Duodenal mucosa (tissue), 2 donors: Measurements from ENCODE around the gene URAD.

ENCODE experiments used
- H3K27ac ChIP-seq: one replicate; pipeline ENCODE4 v1.7.0; 2013; ENCODE audit warnings: low read depth, low read length
- H3K27me3 ChIP-seq, 2 donors: one replicate each; pipeline ENCODE4 v1.7.0; 2013; ENCODE audit warnings: low read length in 2 of 2, control low read depth in 1 of 2; ENCODE audit not compliant: insufficient read depth in 2 of 2, control insufficient read depth in 1 of 2
- H3K36me3 ChIP-seq, 2 donors: one replicate each; pipeline ENCODE4 v1.7.0; 2013; ENCODE audit warnings: low read length in 2 of 2, control low read depth in 1 of 2; ENCODE audit not compliant: insufficient read depth in 2 of 2, control insufficient read depth in 1 of 2
- H3K4me1 ChIP-seq, 2 donors: one replicate each; pipeline ENCODE4 v1.7.0; 2013; ENCODE audit warnings: low read length in 2 of 2, control low read depth in 1 of 2; ENCODE audit not compliant: insufficient read depth in 2 of 2, control insufficient read depth in 1 of 2
- H3K4me3 ChIP-seq, 2 donors: one replicate each; pipeline ENCODE4 v1.7.0; 2013; ENCODE audit warnings: low read length in 2 of 2, low read depth in 1 of 2
- H3K9ac ChIP-seq, 2 donors: one replicate each; pipeline ENCODE4 v1.7.0; 2013; ENCODE audit warnings: low read length in 2 of 2, low read depth in 1 of 2
- H3K9me3 ChIP-seq, 2 donors: one replicate each; pipeline ENCODE4 v1.7.0; 2013; ENCODE audit warnings: low read length in 2 of 2, control low read depth in 1 of 2; ENCODE audit not compliant: control insufficient read depth in 1 of 2

The URAD gene

DNA sequence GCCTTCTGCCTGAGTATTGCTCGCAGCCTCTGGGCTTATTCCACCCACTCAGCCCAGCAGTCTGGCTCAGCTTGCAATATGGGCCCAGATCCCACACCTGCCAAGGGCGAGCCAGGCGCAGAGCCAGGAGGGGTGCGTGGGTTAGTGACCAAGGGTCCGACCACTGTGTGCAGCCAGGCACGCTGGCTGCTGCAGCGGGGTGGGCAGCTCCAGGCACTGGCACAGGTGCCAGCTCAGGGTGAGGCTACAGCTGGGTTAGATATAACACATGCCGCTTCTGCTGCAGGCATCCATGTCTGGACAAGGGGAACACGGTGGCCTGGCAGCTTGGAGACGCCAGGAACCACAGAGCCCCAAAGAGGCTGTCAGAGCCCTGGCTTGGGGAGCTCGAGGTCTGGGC, 12.6 kb upstream of the URAD start:
- Histone ChIP-seq H3K9me3 (no peaks in the 10 kb centered on the region), H3K4me1 (no peaks in the 10 kb centered on the region), H3K36me3 (no peaks in the 10 kb centered on the region), H3K9ac (no peak overlapping the region), H3K4me3 (no peak overlapping the region), H3K27me3 (no peaks in the 10 kb centered on the region), H3K27ac (no peak overlapping the region)

GRCh38 chr13:28000567-28000966, 12.1 kb upstream of the URAD start:
- Histone ChIP-seq H3K27ac (no peak overlapping the region), H3K36me3 (no peaks in the 10 kb centered on the region), H3K9me3 (no peaks in the 10 kb centered on the region), H3K27me3 (no peaks in the 10 kb centered on the region), H3K4me3 (no peak overlapping the region), H3K9ac (no peak overlapping the region), H3K4me1 (no peaks in the 10 kb centered on the region)

- no peaks in the 10 kb centered on the region for H3K27me3 ChIP-seq
- no peak overlapping the region for H3K9ac ChIP-seq
- H3K4me1 ChIP-seq, result no peaks in the 10 kb centered on the region
- no peak overlapping the region for H3K27ac ChIP-seq
- no peaks in the 10 kb centered on the region for H3K36me3 ChIP-seq
- H3K4me3 ChIP-seq, result no peak overlapping the region
- H3K9me3 ChIP-seq, result no peaks in the 10 kb centered on the region
These were observed 9.5 kb upstream of the URAD start for GRCh38 chr13:27997904-27998522.

GRCh38 chr13:27991881-27992280, 3.4 kb upstream of the URAD start:
- Histone ChIP-seq H3K27me3 (no peaks in the 10 kb centered on the region), H3K36me3 (no peaks in the 10 kb centered on the region), H3K9ac (no peak overlapping the region), H3K27ac (no peak overlapping the region), H3K9me3 (no peaks in the 10 kb centered on the region), H3K4me1 (no peaks in the 10 kb centered on the region), H3K4me3 (no peak overlapping the region)

DNA sequence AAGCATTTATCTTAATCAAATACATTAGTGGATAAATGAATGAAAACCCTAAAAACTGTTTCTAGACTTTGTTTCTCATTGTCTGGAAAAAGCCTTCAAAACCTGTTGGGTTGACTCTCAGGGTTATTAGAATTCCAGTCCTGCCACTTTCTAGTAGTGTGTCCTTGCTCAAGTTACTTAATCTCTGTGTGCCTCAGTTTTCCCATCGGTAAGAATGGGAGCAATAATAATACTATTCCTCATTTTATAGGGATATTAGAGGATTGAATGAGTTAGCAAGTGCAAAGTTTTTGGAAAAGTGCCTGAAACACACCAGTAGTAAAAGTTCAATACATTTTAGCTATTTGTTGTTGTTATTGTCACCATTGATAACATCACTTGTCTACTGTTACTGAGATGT, 2.9 kb downstream of the URAD start:
- Histone ChIP-seq H3K9ac (no peak overlapping the region), H3K9me3 (no peaks in the 10 kb centered on the region), H3K27ac (no peak overlapping the region), H3K4me3 (no peak overlapping the region), H3K4me1 (no peaks in the 10 kb centered on the region), H3K36me3 (no peaks in the 10 kb centered on the region), H3K27me3 (peaks cover 0 to 4% of the 10 kb centered on the region in 2 donors)

GRCh38 chr13:27982361-27982760, 6.1 kb downstream of the URAD start:
- no peaks in the 10 kb centered on the region for H3K36me3 ChIP-seq
- H3K4me1 ChIP-seq, result no peaks in the 10 kb centered on the region
- H3K27me3 ChIP-seq, result peaks cover 10 to 22% of the 10 kb centered on the region in 2 donors
- no peak overlapping the region for H3K4me3 ChIP-seq
- no peaks in the 10 kb centered on the region for H3K9me3 ChIP-seq
- H3K9ac ChIP-seq, result no peak overlapping the region
- H3K27ac ChIP-seq, result no peak overlapping the region

DNA sequence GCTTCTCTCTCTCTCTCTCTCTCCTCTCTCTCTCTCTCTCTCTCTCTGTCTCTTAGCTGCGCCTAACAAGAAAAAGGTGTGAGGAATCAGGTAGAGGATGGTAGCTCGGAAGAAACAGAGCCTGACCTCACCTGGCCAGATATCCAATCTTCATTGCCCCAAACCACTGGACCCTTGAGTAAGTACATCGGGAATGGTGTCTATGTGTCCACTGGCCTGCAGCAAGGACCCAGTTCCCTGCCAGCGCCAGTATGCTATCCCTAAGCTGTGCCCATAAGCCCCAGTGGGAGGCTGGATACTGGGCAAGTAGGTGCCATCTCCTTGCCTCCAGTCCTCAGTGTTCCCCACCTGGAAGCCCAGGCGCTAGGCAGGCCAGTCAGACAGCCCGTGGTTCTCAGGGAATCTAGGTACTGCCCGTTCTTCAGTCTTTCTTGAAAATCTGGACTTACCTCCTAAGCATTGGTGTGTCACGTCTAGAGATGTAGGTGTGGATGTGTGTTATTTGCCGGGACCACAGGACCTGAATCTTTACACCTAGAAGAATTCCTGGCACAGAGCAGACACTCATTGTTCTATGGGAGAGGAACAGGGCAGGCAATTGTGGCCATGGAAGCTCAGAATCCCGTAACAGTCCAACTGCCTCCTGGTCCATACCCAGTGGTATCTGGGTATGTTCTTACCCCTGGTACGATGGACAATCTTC, 7.3 kb downstream of the URAD start:
- peak overlapping the region; percentile 64 to 74 for H3K4me3 ChIP-seq
- H3K27ac ChIP-seq, result peak overlapping the region; percentile 61
- H3K4me1 ChIP-seq, result no peaks in the 10 kb centered on the region
- H3K9ac ChIP-seq, result peak overlapping the region; percentile 60 to 85
- H3K36me3 ChIP-seq, result no peaks in the 10 kb centered on the region
- H3K27me3 ChIP-seq, result peaks cover 11 to 28% of the 10 kb centered on the region in 2 donors
- H3K9me3 ChIP-seq, result no peaks in the 10 kb centered on the region

DNA sequence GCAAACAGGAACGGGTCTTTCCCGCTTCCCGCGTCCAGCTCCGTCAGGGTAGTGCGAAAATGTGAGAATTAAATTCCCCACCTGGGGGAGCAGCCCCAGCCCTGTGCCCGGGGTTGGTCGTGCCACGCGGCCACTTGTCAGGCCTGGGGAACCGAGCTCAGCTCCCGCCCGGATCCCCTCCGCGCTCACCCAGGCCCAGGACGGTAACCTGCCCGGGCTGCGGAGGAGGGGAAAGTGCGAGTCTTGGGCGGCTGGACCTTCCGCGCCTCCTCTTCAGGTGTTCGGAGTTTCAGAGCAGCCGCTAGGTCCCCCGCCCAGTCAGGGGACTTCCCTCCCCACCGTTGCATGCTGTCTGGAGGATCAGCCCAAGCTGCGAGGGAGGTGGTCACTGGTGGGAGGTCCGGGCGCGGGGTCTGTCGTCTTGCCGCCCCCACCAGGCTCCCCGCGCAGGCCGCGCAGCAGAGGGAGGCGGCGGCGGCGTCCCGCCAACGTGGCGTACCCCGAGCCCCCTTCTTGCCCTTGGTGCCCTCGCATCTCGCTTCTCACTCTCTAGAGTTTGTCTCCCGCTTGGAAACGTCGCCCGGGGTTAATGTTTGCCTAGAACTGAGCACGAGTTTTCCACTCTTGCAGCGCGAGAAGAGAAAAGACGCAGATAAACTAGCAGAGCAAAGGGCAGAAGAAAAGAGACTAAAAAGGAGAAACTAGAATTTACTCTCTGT, 8.1 kb downstream of the URAD start:
- Histone ChIP-seq H3K4me1 (no peaks in the 10 kb centered on the region), H3K36me3 (no peaks in the 10 kb centered on the region), H3K27ac (peak overlapping the region; percentile 61), H3K27me3 (peaks cover 17 to 28% of the 10 kb centered on the region in 2 donors), H3K4me3 (peak overlapping the region; percentile 64 to 74), H3K9me3 (no peaks in the 10 kb centered on the region), H3K9ac (peak overlapping the region; percentile 85 to 89)

- no peaks in the 10 kb centered on the region for H3K36me3 ChIP-seq
- peaks cover 17 to 31% of the 10 kb centered on the region in 2 donors for H3K27me3 ChIP-seq
- H3K27ac ChIP-seq, result peak overlapping the region; percentile 61
- H3K4me1 ChIP-seq, result no peaks in the 10 kb centered on the region
- H3K9ac ChIP-seq, result peak overlapping the region; percentile 85 to 89
- H3K9me3 ChIP-seq, result no peaks in the 10 kb centered on the region
- H3K4me3 ChIP-seq, result peak overlapping the region; percentile 64 to 74
These were observed 8.7 kb downstream of the URAD start for GRCh38 chr13:27979765-27980279.
